Gastroesophageal sphincter (tissue), 3 donors: ENCODE results near the gene SMAD9.

Source experiments
- EP300 ChIP-seq: sonication (generic); formaldehyde crosslinking; IDR thresholded peaks from one replicate; pipeline ENCODE4 v1.6.1; 2017; ENCODE audit warnings: antibody characterized with exemption, mild to moderate bottlenecking
- POLR2A ChIP-seq, 2 donors: fragments of 450-650 bp; IDR thresholded peaks; one replicate each; pipeline ENCODE4 v1.6.1; 2017; ENCODE audit warnings: antibody characterized with exemption in 2 of 2, mild to moderate bottlenecking in 2 of 2, moderate library complexity in 1 of 2
- POLR2AphosphoS5 ChIP-seq: sonication (generic); formaldehyde crosslinking; IDR thresholded peaks from one replicate; pipeline ENCODE4 v1.6.1; 2017; ENCODE audit warnings: antibody characterized with exemption
- TF ChIP-seq, protein P1 (sequence below), 4 experiments: fragments of 200-600 bp in 2 of 4; fragments of 450-650 bp in 2 of 4; sonication (generic) in 1 of 4; IDR thresholded peaks; one replicate each; pipeline ENCODE4 v1.5.1; 2017 to 2019; ENCODE audit warnings: antibody characterized with exemption in 4 of 4, mild to moderate bottlenecking in 2 of 4, moderate library complexity in 2 of 4

GRCh38 chr13:36882829-36883390, 37.1 kb downstream of the SMAD9 start:
- TF ChIP-seq, protein P1, sequence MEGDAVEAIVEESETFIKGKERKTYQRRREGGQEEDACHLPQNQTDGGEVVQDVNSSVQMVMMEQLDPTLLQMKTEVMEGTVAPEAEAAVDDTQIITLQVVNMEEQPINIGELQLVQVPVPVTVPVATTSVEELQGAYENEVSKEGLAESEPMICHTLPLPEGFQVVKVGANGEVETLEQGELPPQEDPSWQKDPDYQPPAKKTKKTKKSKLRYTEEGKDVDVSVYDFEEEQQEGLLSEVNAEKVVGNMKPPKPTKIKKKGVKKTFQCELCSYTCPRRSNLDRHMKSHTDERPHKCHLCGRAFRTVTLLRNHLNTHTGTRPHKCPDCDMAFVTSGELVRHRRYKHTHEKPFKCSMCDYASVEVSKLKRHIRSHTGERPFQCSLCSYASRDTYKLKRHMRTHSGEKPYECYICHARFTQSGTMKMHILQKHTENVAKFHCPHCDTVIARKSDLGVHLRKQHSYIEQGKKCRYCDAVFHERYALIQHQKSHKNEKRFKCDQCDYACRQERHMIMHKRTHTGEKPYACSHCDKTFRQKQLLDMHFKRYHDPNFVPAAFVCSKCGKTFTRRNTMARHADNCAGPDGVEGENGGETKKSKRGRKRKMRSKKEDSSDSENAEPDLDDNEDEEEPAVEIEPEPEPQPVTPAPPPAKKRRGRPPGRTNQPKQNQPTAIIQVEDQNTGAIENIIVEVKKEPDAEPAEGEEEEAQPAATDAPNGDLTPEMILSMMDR (IDR thresholded peaks at IDR 0.05) = no peak
- no peak for TF ChIP-seq POLR2A (IDR thresholded peaks at IDR 0.05)
- no peak for TF ChIP-seq EP300
- no peak for TF ChIP-seq POLR2AphosphoS5
